Subcutaneous adipose tissue (tissue), 4 donors: ENCODE data around the gene CSNK1G1. TPM values are rescaled to one million over a fixed set of nuclear protein-coding genes. Genes with fewer than 3 reads are reported as not detected.

ENCODE experiments used
- total RNA-seq, 4 donors: library from RNA; depleted of rRNA; stranded (reverse); fragments of >200 nt; gene quantifications; one replicate each; pipeline ENCODE4 v1.1.0, GENCODE V29; 2016
- TF ChIP-seq, protein P1 (sequence below): fragments of 450-650 bp; IDR thresholded peaks from one replicate; pipeline ENCODE4 v1.5.1; 2016; ENCODE audit warnings: low read depth, mild to moderate bottlenecking, control low read depth, antibody characterized with exemption, moderate library complexity

The CSNK1G1 gene
- total RNA-seq, 4 donors from 2014 or later: 13.0 to 26.7 (median 16.2) TPM

DNA sequence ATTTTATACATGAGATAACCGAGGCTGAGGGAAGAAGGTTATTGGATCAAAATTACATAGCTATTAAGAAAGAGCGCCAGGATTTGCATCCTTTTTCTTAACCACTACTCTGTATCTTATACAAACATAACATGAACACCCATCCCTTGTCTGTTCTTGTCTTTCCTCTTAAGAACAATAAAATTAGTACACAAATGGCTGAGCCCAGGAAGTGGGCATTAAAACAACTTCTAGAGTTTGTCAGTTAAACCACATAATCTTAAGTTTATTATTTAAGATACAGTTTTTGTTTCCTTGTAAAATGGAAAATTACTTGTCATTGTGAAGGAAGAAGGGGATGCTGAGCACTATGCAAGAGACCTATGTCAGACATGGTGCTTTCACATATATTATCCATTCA lies 144.3 kb downstream of the CSNK1G1 start:
- TF ChIP-seq, protein P1, sequence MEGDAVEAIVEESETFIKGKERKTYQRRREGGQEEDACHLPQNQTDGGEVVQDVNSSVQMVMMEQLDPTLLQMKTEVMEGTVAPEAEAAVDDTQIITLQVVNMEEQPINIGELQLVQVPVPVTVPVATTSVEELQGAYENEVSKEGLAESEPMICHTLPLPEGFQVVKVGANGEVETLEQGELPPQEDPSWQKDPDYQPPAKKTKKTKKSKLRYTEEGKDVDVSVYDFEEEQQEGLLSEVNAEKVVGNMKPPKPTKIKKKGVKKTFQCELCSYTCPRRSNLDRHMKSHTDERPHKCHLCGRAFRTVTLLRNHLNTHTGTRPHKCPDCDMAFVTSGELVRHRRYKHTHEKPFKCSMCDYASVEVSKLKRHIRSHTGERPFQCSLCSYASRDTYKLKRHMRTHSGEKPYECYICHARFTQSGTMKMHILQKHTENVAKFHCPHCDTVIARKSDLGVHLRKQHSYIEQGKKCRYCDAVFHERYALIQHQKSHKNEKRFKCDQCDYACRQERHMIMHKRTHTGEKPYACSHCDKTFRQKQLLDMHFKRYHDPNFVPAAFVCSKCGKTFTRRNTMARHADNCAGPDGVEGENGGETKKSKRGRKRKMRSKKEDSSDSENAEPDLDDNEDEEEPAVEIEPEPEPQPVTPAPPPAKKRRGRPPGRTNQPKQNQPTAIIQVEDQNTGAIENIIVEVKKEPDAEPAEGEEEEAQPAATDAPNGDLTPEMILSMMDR: no peak

DNA sequence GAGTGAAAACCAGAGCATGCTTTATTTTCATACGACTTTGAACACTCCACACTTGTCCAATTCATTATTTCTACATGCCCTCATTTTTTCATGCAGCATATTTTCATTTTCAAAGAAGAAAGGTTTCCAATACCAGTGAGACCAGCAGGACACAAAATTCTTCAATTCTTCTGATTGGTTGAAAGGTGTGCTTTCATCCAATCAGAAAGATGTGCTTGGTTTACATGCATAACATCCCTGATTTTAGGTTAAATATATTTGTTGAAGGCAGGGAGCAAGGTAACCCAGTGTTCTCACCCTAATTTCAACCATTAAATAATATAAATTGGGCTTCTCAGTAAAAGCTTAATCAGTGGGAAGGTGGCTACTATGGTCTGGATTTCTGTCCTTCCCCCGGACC lies 145.6 kb downstream of the CSNK1G1 start:
- TF ChIP-seq, protein P1: no peak

DNA sequence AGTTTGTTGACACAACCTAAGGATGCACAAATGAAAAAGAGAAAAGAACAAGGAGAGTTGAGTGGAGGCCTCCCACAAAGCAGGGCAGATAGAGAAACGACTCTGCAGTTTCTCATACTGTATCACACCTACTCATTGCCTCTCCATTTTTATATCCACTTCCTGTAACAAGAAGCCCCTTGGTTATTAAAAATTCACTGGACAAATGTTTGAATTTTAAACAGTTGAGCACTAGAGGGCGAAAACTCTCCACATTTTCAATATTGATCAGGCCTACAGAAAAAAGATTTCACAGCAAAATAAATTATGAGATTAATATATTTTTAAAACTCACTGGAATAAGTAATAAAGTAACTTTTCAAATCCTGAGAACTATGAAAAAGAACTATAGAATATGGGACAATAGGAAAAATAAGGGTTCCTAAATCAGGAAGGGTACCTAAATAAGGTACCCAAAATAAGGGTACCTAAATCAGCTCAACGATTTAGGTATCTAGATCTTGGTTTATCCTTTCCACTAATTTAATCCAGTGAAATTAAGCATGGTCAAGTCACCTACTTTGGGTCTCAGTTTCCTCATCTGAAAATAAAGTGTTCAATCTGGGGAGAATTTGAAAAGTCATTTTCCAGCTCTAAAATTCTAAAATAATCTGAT lies 146.2 kb downstream of the CSNK1G1 start:
- TF ChIP-seq, protein P1: no peak

DNA sequence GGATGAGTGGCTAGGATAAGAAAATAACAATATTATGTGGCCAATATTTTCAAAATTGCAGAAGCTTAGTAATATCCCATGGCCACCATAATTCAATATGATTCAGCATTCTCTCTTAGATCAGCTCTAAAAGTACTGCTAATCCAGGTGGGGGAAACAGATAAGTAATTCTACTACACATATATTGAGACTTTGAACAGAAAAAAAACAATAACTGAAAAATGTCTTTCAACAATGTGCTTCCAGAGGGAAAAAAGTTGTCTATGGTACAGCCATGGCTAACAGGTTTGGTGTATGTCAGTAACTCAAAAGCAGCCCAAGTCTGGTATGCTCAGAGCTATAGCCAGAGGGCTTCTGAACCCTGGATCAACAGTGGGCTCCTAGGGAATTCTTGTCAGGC lies 150.8 kb downstream of the CSNK1G1 start:
- TF ChIP-seq, protein P1: no peak

DNA sequence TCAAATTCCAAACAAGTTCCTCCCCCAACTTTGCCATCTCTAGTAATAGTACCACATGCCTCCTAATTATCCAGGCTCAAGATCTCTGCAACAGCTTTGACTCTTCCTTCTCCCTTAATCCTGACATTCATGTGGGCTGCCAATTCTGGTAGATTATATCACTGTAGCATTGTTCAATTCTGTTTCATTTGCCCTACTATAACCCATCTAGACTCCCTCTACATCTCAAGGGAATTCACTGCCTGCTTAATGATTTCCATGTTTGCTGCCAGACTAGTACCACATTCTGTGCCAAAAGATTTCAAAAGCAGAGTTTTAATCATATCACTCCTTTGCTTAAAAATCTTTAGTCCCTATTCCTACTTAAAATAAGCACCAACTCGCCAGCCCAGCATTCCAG lies 158.5 kb downstream of the CSNK1G1 start:
- TF ChIP-seq, protein P1: no peak

DNA sequence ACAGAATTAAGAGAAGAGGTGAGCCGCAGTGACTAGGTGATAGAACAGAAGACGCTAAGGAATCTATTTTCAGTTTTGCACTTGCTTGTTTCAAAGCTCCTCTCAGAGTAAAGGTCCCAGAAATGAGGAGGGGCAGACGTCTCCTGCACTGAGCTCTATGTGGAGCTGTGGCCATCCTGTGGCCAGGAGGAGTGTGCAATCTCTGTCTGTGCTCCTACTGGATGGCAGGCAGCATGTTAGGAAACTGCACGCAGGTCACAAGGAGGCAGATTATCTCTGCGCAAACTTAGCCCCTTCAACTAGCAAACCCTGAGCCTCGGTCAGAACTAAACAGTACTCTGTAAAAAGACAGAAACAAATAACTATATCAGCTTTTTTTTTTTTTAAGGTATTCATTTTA lies 162.0 kb downstream of the CSNK1G1 start:
- TF ChIP-seq, protein P1: no peak

DNA sequence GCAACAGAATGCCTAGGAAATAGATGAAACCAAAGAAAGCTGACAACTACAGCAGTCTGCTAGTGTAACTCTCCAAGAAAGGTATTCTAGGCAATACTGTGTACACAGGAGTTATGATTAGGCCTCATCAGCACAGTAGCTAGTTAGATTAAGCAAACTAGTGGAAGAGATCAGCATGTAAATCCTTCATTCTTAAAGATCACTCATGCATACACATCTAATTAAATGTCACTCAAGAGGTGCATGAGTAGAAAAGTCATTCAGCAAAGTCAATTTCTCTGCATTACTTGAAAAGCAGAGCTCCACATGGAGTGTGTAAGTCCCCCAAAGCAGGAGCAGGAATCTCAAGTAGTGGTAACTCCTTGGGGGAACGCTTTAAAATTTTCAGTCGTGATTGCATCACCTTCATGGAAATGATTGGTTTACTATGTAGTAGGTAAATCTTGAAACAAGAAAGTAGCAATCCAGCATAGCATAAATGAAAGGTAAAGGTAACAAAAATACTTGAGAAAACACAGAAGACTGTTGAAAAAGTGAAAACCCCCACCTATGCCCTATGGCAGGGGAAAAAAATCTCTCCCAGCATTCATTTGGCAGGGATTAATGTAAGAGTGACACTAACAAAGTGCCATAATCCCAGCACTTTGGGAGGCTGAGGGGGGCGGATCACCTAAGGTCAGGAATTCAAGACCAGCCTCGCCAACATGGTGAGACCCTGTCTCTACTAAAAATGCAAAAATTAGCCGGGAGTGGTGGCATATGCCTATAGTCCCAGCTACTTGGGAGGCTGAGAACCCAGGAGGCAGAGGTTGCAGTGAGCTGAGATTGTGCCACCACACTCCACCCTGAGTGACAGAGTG lies 163.8 kb downstream of the CSNK1G1 start:
- TF ChIP-seq, protein P1: no peak
